ENCODE data around the gene CFAP126.

DNA sequence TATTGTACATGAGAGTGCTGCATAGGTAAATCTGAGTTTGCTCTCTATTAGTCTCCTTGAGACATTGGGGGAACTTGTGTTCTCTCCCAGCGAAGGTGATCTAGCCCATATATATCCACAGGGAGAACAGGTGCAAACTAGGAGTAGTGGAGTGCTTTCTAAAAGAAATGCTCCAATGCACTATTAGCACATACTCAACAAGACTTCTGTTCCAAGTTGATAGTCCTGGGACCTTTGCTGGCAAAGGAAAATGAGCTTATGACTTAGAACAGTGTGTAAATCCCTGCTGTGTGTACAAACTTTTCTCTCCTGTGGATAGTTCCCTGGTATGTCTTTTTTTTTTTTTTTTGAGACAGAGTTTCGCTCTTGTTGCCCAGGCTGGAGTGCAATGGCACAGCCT is 25.5 kb downstream of the CFAP126 start:
- TF ChIP-seq ZNF560 (tag by site-specific recombination; IDR thresholded peaks at IDR 0.05; ENCODE audit: borderline replicate concordance) (no peak), ZNF843 (tag by site-specific recombination; IDR thresholded peaks at IDR 0.05) (no peak), ZNF221 (tag by site-specific recombination; IDR thresholded peaks at IDR 0.05; ENCODE audit: borderline replicate concordance) (no peak), ZNF133 (tag by site-specific recombination; IDR thresholded peaks at IDR 0.05) (no peak), ZNF561 (tag by site-specific recombination; IDR thresholded peaks at IDR 0.05; ENCODE audit: borderline replicate concordance) (no peak), ZNF223 (tag by site-specific recombination; IDR thresholded peaks at IDR 0.05) (no peak)
- TF ChIP-seq, protein P1, sequence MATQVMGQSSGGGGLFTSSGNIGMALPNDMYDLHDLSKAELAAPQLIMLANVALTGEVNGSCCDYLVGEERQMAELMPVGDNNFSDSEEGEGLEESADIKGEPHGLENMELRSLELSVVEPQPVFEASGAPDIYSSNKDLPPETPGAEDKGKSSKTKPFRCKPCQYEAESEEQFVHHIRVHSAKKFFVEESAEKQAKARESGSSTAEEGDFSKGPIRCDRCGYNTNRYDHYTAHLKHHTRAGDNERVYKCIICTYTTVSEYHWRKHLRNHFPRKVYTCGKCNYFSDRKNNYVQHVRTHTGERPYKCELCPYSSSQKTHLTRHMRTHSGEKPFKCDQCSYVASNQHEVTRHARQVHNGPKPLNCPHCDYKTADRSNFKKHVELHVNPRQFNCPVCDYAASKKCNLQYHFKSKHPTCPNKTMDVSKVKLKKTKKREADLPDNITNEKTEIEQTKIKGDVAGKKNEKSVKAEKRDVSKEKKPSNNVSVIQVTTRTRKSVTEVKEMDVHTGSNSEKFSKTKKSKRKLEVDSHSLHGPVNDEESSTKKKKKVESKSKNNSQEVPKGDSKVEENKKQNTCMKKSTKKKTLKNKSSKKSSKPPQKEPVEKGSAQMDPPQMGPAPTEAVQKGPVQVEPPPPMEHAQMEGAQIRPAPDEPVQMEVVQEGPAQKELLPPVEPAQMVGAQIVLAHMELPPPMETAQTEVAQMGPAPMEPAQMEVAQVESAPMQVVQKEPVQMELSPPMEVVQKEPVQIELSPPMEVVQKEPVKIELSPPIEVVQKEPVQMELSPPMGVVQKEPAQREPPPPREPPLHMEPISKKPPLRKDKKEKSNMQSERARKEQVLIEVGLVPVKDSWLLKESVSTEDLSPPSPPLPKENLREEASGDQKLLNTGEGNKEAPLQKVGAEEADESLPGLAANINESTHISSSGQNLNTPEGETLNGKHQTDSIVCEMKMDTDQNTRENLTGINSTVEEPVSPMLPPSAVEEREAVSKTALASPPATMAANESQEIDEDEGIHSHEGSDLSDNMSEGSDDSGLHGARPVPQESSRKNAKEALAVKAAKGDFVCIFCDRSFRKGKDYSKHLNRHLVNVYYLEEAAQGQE (tag by site-specific recombination; IDR thresholded peaks at IDR 0.05) = no peak
- TF ChIP-seq, protein P2, sequence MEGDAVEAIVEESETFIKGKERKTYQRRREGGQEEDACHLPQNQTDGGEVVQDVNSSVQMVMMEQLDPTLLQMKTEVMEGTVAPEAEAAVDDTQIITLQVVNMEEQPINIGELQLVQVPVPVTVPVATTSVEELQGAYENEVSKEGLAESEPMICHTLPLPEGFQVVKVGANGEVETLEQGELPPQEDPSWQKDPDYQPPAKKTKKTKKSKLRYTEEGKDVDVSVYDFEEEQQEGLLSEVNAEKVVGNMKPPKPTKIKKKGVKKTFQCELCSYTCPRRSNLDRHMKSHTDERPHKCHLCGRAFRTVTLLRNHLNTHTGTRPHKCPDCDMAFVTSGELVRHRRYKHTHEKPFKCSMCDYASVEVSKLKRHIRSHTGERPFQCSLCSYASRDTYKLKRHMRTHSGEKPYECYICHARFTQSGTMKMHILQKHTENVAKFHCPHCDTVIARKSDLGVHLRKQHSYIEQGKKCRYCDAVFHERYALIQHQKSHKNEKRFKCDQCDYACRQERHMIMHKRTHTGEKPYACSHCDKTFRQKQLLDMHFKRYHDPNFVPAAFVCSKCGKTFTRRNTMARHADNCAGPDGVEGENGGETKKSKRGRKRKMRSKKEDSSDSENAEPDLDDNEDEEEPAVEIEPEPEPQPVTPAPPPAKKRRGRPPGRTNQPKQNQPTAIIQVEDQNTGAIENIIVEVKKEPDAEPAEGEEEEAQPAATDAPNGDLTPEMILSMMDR (tag by site-specific recombination; IDR thresholded peaks at IDR 0.05) = no peak
- TF ChIP-seq, protein P3, sequence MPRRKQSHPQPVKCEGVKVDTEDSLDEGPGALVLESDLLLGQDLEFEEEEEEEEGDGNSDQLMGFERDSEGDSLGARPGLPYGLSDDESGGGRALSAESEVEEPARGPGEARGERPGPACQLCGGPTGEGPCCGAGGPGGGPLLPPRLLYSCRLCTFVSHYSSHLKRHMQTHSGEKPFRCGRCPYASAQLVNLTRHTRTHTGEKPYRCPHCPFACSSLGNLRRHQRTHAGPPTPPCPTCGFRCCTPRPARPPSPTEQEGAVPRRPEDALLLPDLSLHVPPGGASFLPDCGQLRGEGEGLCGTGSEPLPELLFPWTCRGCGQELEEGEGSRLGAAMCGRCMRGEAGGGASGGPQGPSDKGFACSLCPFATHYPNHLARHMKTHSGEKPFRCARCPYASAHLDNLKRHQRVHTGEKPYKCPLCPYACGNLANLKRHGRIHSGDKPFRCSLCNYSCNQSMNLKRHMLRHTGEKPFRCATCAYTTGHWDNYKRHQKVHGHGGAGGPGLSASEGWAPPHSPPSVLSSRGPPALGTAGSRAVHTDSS (tag by site-specific recombination; IDR thresholded peaks at IDR 0.05) = no peak
